ENCODE measurements around the gene ADA.
"Not testable (repeated sequence)": the region's sequence is repeated elsewhere in the genome, so short reads cannot be mapped to it uniquely, and the experiment has no call there.

The ADA gene

GRCh38 chr20:44678990-44679611, 27.6 kb upstream of the ADA start:
- DNase-seq (ENCODE audit: low spot score), result no peak

GRCh38 chr20:44678242-44678641, 26.7 kb upstream of the ADA start:
- no peak for DNase-seq (ENCODE audit: low spot score)

- DNase-seq (ENCODE audit: low spot score), result not testable (repeated sequence)
Observed at GRCh38 chr20:44672318-44672902, 20.9 kb upstream of the ADA start.

GRCh38 chr20:44671541-44671940, 20.0 kb upstream of the ADA start:
- not testable (repeated sequence) for DNase-seq (ENCODE audit: low spot score)

GRCh38 chr20:44670851-44671250, 19.4 kb upstream of the ADA start:
- DNase-seq (ENCODE audit: low spot score), result not testable (repeated sequence)

GRCh38 chr20:44666066-44666465, 14.6 kb upstream of the ADA start:
- DNase-seq (ENCODE audit: low spot score), result no peak

GRCh38 chr20:44664131-44664530, 12.6 kb upstream of the ADA start:
- DNase-seq (ENCODE audit: low spot score), result no peak

GRCh38 chr20:44662261-44662660, 10.8 kb upstream of the ADA start:
- DNase-seq (ENCODE audit: low spot score), result no peak

- DNase-seq (ENCODE audit: low spot score), result no peak
Observed at GRCh38 chr20:44660581-44660980, 9.1 kb upstream of the ADA start.

- DNase-seq (ENCODE audit: low spot score), result no peak
Observed at GRCh38 chr20:44659931-44660330, 8.4 kb upstream of the ADA start.

GRCh38 chr20:44658810-44659209, 7.3 kb upstream of the ADA start:
- no peak for DNase-seq (ENCODE audit: low spot score)

- no peak for DNase-seq (ENCODE audit: low spot score)
Observed at GRCh38 chr20:44657875-44658274, 6.4 kb upstream of the ADA start.

- no peak for DNase-seq (ENCODE audit: low spot score)
Observed at GRCh38 chr20:44656448-44656847, 4.9 kb upstream of the ADA start.

- DNase-seq (ENCODE audit: low spot score), result not testable (repeated sequence)
Observed at GRCh38 chr20:44654210-44654609, 2.7 kb upstream of the ADA start.

- no peak for DNase-seq (ENCODE audit: low spot score)
Observed at GRCh38 chr20:44653546-44653945, 2.0 kb upstream of the ADA start.

GRCh38 chr20:44651434-44651683, 140 bp downstream of the ADA start:
- DNase-seq (ENCODE audit: low spot score), result no peak

GRCh38 chr20:44650771-44651433, 597 bp downstream of the ADA start:
- no peak for DNase-seq (ENCODE audit: low spot score)

- no peak for DNase-seq (ENCODE audit: low spot score)
Observed at GRCh38 chr20:44649976-44650375, 1.5 kb downstream of the ADA start.

- no peak for DNase-seq (ENCODE audit: low spot score)
Observed at GRCh38 chr20:44649126-44649525, 2.4 kb downstream of the ADA start.

GRCh38 chr20:44648579-44648978, 2.9 kb downstream of the ADA start:
- no peak for DNase-seq (ENCODE audit: low spot score)

- DNase-seq (ENCODE audit: low spot score), result no peak
Observed at GRCh38 chr20:44648068-44648467, 3.4 kb downstream of the ADA start.

- no peak for DNase-seq (ENCODE audit: low spot score)
Observed at GRCh38 chr20:44646641-44647274, 4.7 kb downstream of the ADA start.

GRCh38 chr20:44646023-44646640, 5.4 kb downstream of the ADA start:
- DNase-seq (ENCODE audit: low spot score), result no peak
